ENCODE results near the gene WIPF2.

DNA sequence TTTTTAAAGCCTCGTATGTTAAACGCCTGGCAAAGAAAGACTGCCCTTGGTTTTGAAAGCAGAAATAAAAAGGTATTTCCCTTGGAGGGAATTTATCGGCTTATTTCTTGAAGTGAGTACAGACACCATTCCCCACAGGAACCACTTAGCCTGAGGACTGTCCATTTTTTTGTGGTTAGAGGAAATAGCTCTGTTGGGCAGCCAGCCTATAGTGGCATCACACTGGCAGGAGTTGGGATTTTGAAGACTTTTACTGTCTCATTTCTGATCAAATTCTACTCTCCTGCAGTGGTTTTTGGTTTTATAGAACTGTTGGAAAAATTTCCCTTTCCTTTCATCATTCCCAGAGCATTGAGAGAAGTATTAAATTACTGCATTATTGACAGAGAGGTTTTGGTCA, 34.5 kb downstream of the WIPF2 start:
- TF ChIP-seq POLR2A (IDR thresholded peaks at IDR 0.05) (no peak), CTCF (IDR thresholded peaks at IDR 0.05 in 4 of 5, conservative IDR thresholded peaks at IDR 0.05 in 1 of 5) (no peak)

Data from gastrocnemius medialis (tissue), 4 donors.